A673 (cell line): Measurements from ENCODE around the gene SMIM38. TPM values are rescaled to one million over a fixed set of nuclear protein-coding genes. Genes with fewer than 3 reads are reported as not detected.

ENCODE experiments used
- BruUV-seq: library from RNA; stranded (reverse); fragments of 400-500 nt; replicated peaks from 2 replicates; lab custom pipeline; 2021; lab: Mats Ljungman, UMichigan
- CTCF ChIA-PET: fragments of 300-600 bp; sonication (Branson Sonifier 250); formaldehyde crosslinking; loops from one replicate; lab custom pipeline; 2022; ENCODE audit warnings: antibody characterized with exemption; lab: Charles Lee
- POLR2A ChIA-PET: fragments of 300-600 bp; sonication (Branson Sonifier 250); formaldehyde crosslinking; loops from one replicate; lab custom pipeline; 2022; ENCODE audit warnings: antibody characterized with exemption; ENCODE audit not compliant: low non-redundant PET; lab: Charles Lee
- DNase-seq: peaks from one replicate; pipeline ENCODE4 v3.0.0-alpha.2; 2015; ENCODE audit warnings: low spot score
- H3K27ac ChIP-seq: fragments of 200-600 bp; sonication (generic); 2 replicates; pipeline ENCODE4 v1.5.1; 2016; ENCODE audit warnings: mixed run types, low read depth, mild to moderate bottlenecking, mixed read lengths, antibody characterized with exemption, low read length; ENCODE audit not compliant: poor library complexity, severe bottlenecking
- H3K27me3 ChIP-seq: fragments of 200-600 bp; sonication (generic); replicated peaks from 2 replicates; pipeline ENCODE4 v1.6.1; 2017; ENCODE audit warnings: mixed run types, low read depth, mild to moderate bottlenecking, mixed read lengths, antibody characterized with exemption, low read length; ENCODE audit not compliant: insufficient read depth, poor library complexity
- H3K36me3 ChIP-seq: fragments of 200-600 bp; sonication (generic); 2 replicates; pipeline ENCODE4 v1.6.1; 2016; ENCODE audit warnings: mixed run types, mild to moderate bottlenecking, mixed read lengths, antibody characterized with exemption, low read length; ENCODE audit not compliant: insufficient read depth, poor library complexity, severe bottlenecking
- H3K4me1 ChIP-seq: fragments of 200-600 bp; sonication (generic); 2 replicates; pipeline ENCODE4 v1.6.1; 2017; ENCODE audit warnings: mixed run types, mild to moderate bottlenecking, mixed read lengths, antibody characterized with exemption, low read length; ENCODE audit not compliant: insufficient read depth, poor library complexity, severe bottlenecking
- H3K4me3 ChIP-seq: fragments of 200-600 bp; sonication (generic); 2 replicates; pipeline ENCODE4 v1.5.1; 2016; ENCODE audit warnings: low read depth, mixed run types, mild to moderate bottlenecking, mixed read lengths, low read length; ENCODE audit not compliant: poor library complexity, severe bottlenecking
- H3K9me3 ChIP-seq: fragments of 200-600 bp; sonication (generic); 2 replicates; pipeline ENCODE4 v1.6.1; 2016; ENCODE audit warnings: mixed run types, low read depth, mild to moderate bottlenecking, mixed read lengths, antibody characterized with exemption, low read length; ENCODE audit not compliant: poor library complexity, severe bottlenecking
- EZH2 ChIP-seq: fragments of 200-600 bp; sonication (generic); IDR thresholded peaks from 2 replicates; pipeline ENCODE4 v1.6.1; 2017; ENCODE audit warnings: borderline replicate concordance, low read depth, mild to moderate bottlenecking, mixed read lengths, antibody characterized with exemption, low read length; ENCODE audit not compliant: poor library complexity, severe bottlenecking
- intact Hi-C: fragments of 100-400 bp; cut with micrococcal nuclease; formaldehyde crosslinking; loops from one replicate; pipeline ENCODE4 v1.10.0; 2022; ENCODE audit not compliant: unreplicated experiment
- total RNA-seq: library from RNA; stranded (reverse); gene quantifications from 2 replicates; pipeline ENCODE4 v1.2.3, GENCODE V29; 2021
- TF ChIP-seq, protein P1 (sequence below): fragments of 300-800, 200-600 bp; sonication (generic); conservative IDR thresholded peaks from 2 replicates; pipeline ENCODE4 v1.5.1; 2017; ENCODE audit warnings: low read depth, mild to moderate bottlenecking, antibody characterized with exemption, low read length, moderate library complexity, mixed read lengths

The SMIM38 gene
- total RNA-seq, 1 experiment from 2014 or later, result 0.88 TPM

- TF ChIP-seq EZH2, result no peak
- TF ChIP-seq, protein P1, sequence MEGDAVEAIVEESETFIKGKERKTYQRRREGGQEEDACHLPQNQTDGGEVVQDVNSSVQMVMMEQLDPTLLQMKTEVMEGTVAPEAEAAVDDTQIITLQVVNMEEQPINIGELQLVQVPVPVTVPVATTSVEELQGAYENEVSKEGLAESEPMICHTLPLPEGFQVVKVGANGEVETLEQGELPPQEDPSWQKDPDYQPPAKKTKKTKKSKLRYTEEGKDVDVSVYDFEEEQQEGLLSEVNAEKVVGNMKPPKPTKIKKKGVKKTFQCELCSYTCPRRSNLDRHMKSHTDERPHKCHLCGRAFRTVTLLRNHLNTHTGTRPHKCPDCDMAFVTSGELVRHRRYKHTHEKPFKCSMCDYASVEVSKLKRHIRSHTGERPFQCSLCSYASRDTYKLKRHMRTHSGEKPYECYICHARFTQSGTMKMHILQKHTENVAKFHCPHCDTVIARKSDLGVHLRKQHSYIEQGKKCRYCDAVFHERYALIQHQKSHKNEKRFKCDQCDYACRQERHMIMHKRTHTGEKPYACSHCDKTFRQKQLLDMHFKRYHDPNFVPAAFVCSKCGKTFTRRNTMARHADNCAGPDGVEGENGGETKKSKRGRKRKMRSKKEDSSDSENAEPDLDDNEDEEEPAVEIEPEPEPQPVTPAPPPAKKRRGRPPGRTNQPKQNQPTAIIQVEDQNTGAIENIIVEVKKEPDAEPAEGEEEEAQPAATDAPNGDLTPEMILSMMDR, result no peak
- Histone ChIP-seq H3K27ac (no peak overlapping the region), H3K27me3 (no peaks in the 10 kb centered on the region), H3K9me3 (peaks cover 19% of the 10 kb centered on the region), H3K4me3 (no peak overlapping the region), H3K4me1 (peaks cover 43% of the 10 kb centered on the region), H3K36me3 (peaks cover 4% of the 10 kb centered on the region)
- BruUV-seq, result no TSS peak
- ChIA-PET POLR2A (no interaction called here), CTCF (no interaction called here)
- no peak for DNase-seq
- intact Hi-C loops, result no loop called here
Measured at GRCh38 chr11:69127884-69128283, 27.9 kb upstream of the SMIM38 start.

DNA sequence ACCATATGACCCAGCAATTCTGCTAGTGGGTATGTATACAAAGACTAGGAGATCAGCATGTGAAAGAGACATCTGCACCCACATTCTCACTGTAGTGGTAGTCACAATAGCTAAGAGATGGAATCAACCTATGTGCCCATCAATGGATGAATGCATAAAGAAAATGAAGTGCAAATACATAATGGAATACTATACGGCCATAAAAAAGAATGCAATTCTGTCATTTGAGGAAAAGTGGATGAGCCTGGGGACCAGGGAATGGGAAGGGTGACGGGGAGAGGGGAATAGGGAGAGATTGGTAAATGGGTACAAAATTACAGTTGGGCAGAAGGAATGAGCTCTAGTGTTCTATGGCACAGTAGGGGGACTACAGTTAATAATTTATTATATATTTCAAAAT is 26.7 kb upstream of the SMIM38 start:
- TF ChIP-seq, protein P1, result no peak
- no peak for TF ChIP-seq EZH2
- POLR2A ChIA-PET, result no interaction called here
- BruUV-seq, result no TSS peak
- intact Hi-C loops, result no loop called here
- Histone ChIP-seq H3K27ac (no peak overlapping the region), H3K4me1 (peaks cover 31% of the 10 kb centered on the region), H3K27me3 (no peaks in the 10 kb centered on the region), H3K9me3 (peaks cover 29% of the 10 kb centered on the region), H3K4me3 (no peak overlapping the region), H3K36me3 (peaks cover 4% of the 10 kb centered on the region)
- CTCF ChIA-PET, result no interaction called here
- DNase-seq, result no peak

- no TSS peak for BruUV-seq
Measured at GRCh38 chr11:69129647-69130046, 26.1 kb upstream of the SMIM38 start.

More at GRCh38 chr11:69129647-69130046, 26.1 kb upstream of the SMIM38 start:
- Histone ChIP-seq H3K4me3 (no peak overlapping the region), H3K9me3 (peaks cover 29% of the 10 kb centered on the region), H3K27me3 (no peaks in the 10 kb centered on the region), H3K4me1 (peaks cover 28% of the 10 kb centered on the region), H3K27ac (peak overlapping the region; percentile 91), H3K36me3 (peaks cover 4% of the 10 kb centered on the region)
- POLR2A ChIA-PET, result no interaction called here
- TF ChIP-seq, protein P1, result no peak
- no peak for TF ChIP-seq EZH2
- intact Hi-C loops, result loop anchor here (2.0 to 5.0 kb wide), 2 partner anchors 78 to 167 kb away; no protein-coding TSS in a partner anchor
- no peak for DNase-seq
- CTCF ChIA-PET, result no interaction called here
